Neural crest cell (in vitro differentiated cells): ENCODE data around the gene CLNK. TPM values are rescaled to one million over a fixed set of nuclear protein-coding genes. Genes with fewer than 3 reads are reported as not detected.

Source experiments
- DNase-seq: peaks from one replicate; pipeline ENCODE4 v3.0.0; 2021; ENCODE audit warnings: low read depth, mixed read lengths, low spot score
- H3K27ac Mint-ChIP-seq: one replicate; pipeline ENCODE4 v1.8.0; 2021; ENCODE audit warnings: mild to moderate bottlenecking, mixed read lengths; ENCODE audit not compliant: unreplicated experiment
- H3K27me3 Mint-ChIP-seq: 2 replicates; pipeline ENCODE4 v1.8.0; 2021; ENCODE audit warnings: low read depth, mild to moderate bottlenecking, mixed read lengths
- H3K36me3 Mint-ChIP-seq: 2 replicates; pipeline ENCODE4 v1.8.0; 2021; ENCODE audit warnings: low read depth, mild to moderate bottlenecking, mixed read lengths
- H3K4me1 Mint-ChIP-seq: 2 replicates; pipeline ENCODE4 v1.8.0; 2021; ENCODE audit warnings: mixed read lengths
- H3K4me3 Mint-ChIP-seq: one replicate; pipeline ENCODE4 v1.8.0; 2021; ENCODE audit warnings: mild to moderate bottlenecking, mixed read lengths
- H3K9me3 Mint-ChIP-seq: 2 replicates; pipeline ENCODE4 v1.8.0; 2021; ENCODE audit warnings: mixed read lengths
- CTCF ChIP-seq: fragments of 200-600 bp; sonication (generic); conservative IDR thresholded peaks from 2 replicates; pipeline ENCODE4 v1.5.0; 2021; ENCODE audit warnings: antibody characterized with exemption, mild to moderate bottlenecking
- total RNA-seq: library from RNA; stranded (reverse); gene quantifications from 2 replicates; pipeline ENCODE4 v1.2.1, GENCODE V29; 2021

The CLNK gene
- total RNA-seq, 1 donor from 2014 or later = not detected

- no peaks in the 10 kb centered on the region for H3K9me3 Mint-ChIP-seq
- H3K4me1 Mint-ChIP-seq = no peaks in the 10 kb centered on the region
- H3K27me3 Mint-ChIP-seq = no peaks in the 10 kb centered on the region
- H3K4me3 Mint-ChIP-seq = no peak overlapping the region
- no peak for DNase-seq
- no peak overlapping the region for H3K27ac Mint-ChIP-seq
- no peak for TF ChIP-seq CTCF
- no peaks in the 10 kb centered on the region for H3K36me3 Mint-ChIP-seq
Measured at GRCh38 chr4:10667701-10668326, 16.8 kb downstream of the CLNK start.

GRCh38 chr4:10666616-10667015 lies 18.0 kb downstream of the CLNK start:
- Mint-ChIP-seq H3K9me3 (no peaks in the 10 kb centered on the region), H3K27me3 (no peaks in the 10 kb centered on the region), H3K27ac (no peak overlapping the region), H3K4me1 (no peaks in the 10 kb centered on the region), H3K4me3 (no peak overlapping the region), H3K36me3 (no peaks in the 10 kb centered on the region)
- DNase-seq = no peak
- TF ChIP-seq CTCF = no peak

- Mint-ChIP-seq H3K4me3 (no peak overlapping the region), H3K27me3 (no peaks in the 10 kb centered on the region), H3K27ac (no peak overlapping the region), H3K9me3 (no peaks in the 10 kb centered on the region), H3K36me3 (no peaks in the 10 kb centered on the region), H3K4me1 (no peaks in the 10 kb centered on the region)
- no peak for TF ChIP-seq CTCF
- DNase-seq = no peak
Measured at GRCh38 chr4:10664408-10664807, 20.2 kb downstream of the CLNK start.

- DNase-seq = no peak
- no peaks in the 10 kb centered on the region for H3K4me1 Mint-ChIP-seq
- no peaks in the 10 kb centered on the region for H3K27me3 Mint-ChIP-seq
- TF ChIP-seq CTCF = no peak
- no peak overlapping the region for H3K4me3 Mint-ChIP-seq
- H3K27ac Mint-ChIP-seq = no peak overlapping the region
- no peaks in the 10 kb centered on the region for H3K9me3 Mint-ChIP-seq
- H3K36me3 Mint-ChIP-seq = no peaks in the 10 kb centered on the region
Measured at GRCh38 chr4:10662937-10663336, 21.6 kb downstream of the CLNK start.

GRCh38 chr4:10661047-10661446 lies 23.5 kb downstream of the CLNK start:
- Mint-ChIP-seq H3K27ac (no peak overlapping the region), H3K4me3 (no peak overlapping the region), H3K4me1 (no peaks in the 10 kb centered on the region), H3K27me3 (no peaks in the 10 kb centered on the region), H3K36me3 (no peaks in the 10 kb centered on the region), H3K9me3 (no peaks in the 10 kb centered on the region)
- TF ChIP-seq CTCF = no peak
- no peak for DNase-seq
